IMR-90 (cell line): ENCODE data around the gene PPP1R8. TPM values are rescaled to one million over a fixed set of nuclear protein-coding genes. Genes with fewer than 3 reads are reported as not detected.

Experiments
- ATAC-seq: fragments of 200-7000 bp; cut with Tn5 transposase; 2 replicates; pipeline ENCODE4 v1.9.1; 2020; ENCODE audit warnings: low read depth, mild to moderate bottlenecking, moderate library complexity
- BruUV-seq: library from RNA; stranded (reverse); fragments of 400-500 nt; replicated peaks from 2 replicates; lab custom pipeline; 2021; lab: Mats Ljungman, UMichigan
- CTCF ChIA-PET: fragments of 300-600 bp; formaldehyde crosslinking; extraction: SDS; loops from one replicate; lab custom pipeline; 2021; ENCODE audit warnings: antibody characterized with exemption; lab: Yijun Ruan, JAX
- POLR2A ChIA-PET: fragments of 300-600 bp; sonication (Branson Sonifier 250); formaldehyde crosslinking; loops from one replicate; lab custom pipeline; 2022; ENCODE audit warnings: antibody characterized with exemption; ENCODE audit not compliant: unreplicated experiment; lab: Charles Lee
- DNase-seq: peaks from one replicate; pipeline ENCODE4 v3.0.0; 2013
- H2AFZ ChIP-seq: replicated peaks from 2 replicates; pipeline ENCODE3; 2013; ENCODE audit warnings: low read length, mild to moderate bottlenecking; ENCODE audit not compliant: poor library complexity
- H2AK5ac ChIP-seq: 2 replicates; pipeline ENCODE4 v1.6.1; 2013; ENCODE audit warnings: low read depth, low read length, inconsistent platforms
- H2AK9ac ChIP-seq: replicated peaks from 2 replicates; pipeline ENCODE3; 2013; ENCODE audit warnings: mild to moderate bottlenecking, low read depth, low read length, moderate library complexity; ENCODE audit not compliant: poor library complexity
- H2BK120ac ChIP-seq: 2 replicates; pipeline ENCODE4 v1.6.1; 2013; ENCODE audit warnings: low read depth, low read length, inconsistent platforms
- H2BK15ac ChIP-seq: 3 replicates; pipeline ENCODE4 v1.6.1; 2013; ENCODE audit warnings: low read depth, low read length, inconsistent platforms
- H2BK20ac ChIP-seq: 2 replicates; pipeline ENCODE4 v1.6.1; 2013; ENCODE audit warnings: low read depth, mild to moderate bottlenecking, inconsistent platforms, low read length, moderate library complexity
- H2BK5ac ChIP-seq: 2 replicates; pipeline ENCODE4 v1.6.1; 2013; ENCODE audit warnings: mild to moderate bottlenecking, low read depth, low read length, inconsistent platforms; ENCODE audit not compliant: poor library complexity, severe bottlenecking
- H3K14ac ChIP-seq: replicated peaks from 2 replicates; pipeline ENCODE4 v1.6.1; 2013; ENCODE audit warnings: low read depth, low read length, inconsistent platforms
- H3K18ac ChIP-seq: 2 replicates; pipeline ENCODE4 v1.6.1; 2013; ENCODE audit warnings: low read depth, low read length, control low read depth
- H3K23ac ChIP-seq: 2 replicates; pipeline ENCODE4 v1.6.1; 2013; ENCODE audit warnings: low read depth, low read length, inconsistent platforms
- H3K27ac ChIP-seq: 2 replicates; pipeline ENCODE4 v1.5.1; 2013; ENCODE audit warnings: mild to moderate bottlenecking, control low read depth, low read length; ENCODE audit not compliant: insufficient read depth
- H3K27me3 ChIP-seq: 2 replicates; pipeline ENCODE4 v1.6.1; 2013; ENCODE audit warnings: low read length; ENCODE audit not compliant: control insufficient read depth, insufficient read depth
- H3K36me3 ChIP-seq: 2 replicates; pipeline ENCODE4 v1.6.1; 2013; ENCODE audit warnings: low read length, mixed read lengths; ENCODE audit not compliant: control insufficient read depth, insufficient read depth
- H3K4ac ChIP-seq: 2 replicates; pipeline ENCODE4 v1.6.1; 2013; ENCODE audit warnings: low read depth, low read length, inconsistent platforms
- H3K4me1 ChIP-seq: 2 replicates; pipeline ENCODE4 v1.6.1; 2013; ENCODE audit warnings: low read length, mixed read lengths; ENCODE audit not compliant: control insufficient read depth, insufficient read depth
- H3K4me2 ChIP-seq: 2 replicates; pipeline ENCODE4 v1.6.1; 2013; ENCODE audit warnings: low read depth, mild to moderate bottlenecking, control low read depth, low read length, moderate library complexity
- H3K4me3 ChIP-seq: 2 replicates; pipeline ENCODE4 v1.5.1; 2013; ENCODE audit warnings: low read depth, mild to moderate bottlenecking, control low read depth, low read length, moderate library complexity; ENCODE audit not compliant: insufficient read depth
- H3K56ac ChIP-seq: 2 replicates; pipeline ENCODE4 v1.6.1; 2013; ENCODE audit warnings: low read length, inconsistent platforms; ENCODE audit not compliant: insufficient read depth; ENCODE audit errors: extremely low read depth
- H3K79me1 ChIP-seq, 2 experiments: 2 replicates each; pipeline ENCODE4 v1.6.1; 2013; ENCODE audit warnings: low read length in 2 of 2, inconsistent platforms in 1 of 2, low read depth in 1 of 2
- H3K9ac ChIP-seq: 2 replicates; pipeline ENCODE4 v1.6.1; 2013; ENCODE audit warnings: low read depth, low read length, control low read depth
- H3K9me1 ChIP-seq: 2 replicates; pipeline ENCODE4 v1.6.1; 2013; ENCODE audit warnings: low read length, inconsistent platforms; ENCODE audit not compliant: insufficient read depth
- H3K9me3 ChIP-seq: 2 replicates; pipeline ENCODE4 v1.6.1; 2013; ENCODE audit warnings: low read length; ENCODE audit not compliant: control insufficient read depth, insufficient read depth
- H4K20me1 ChIP-seq: 2 replicates; pipeline ENCODE4 v1.6.1; 2013; ENCODE audit warnings: low read length, inconsistent platforms; ENCODE audit not compliant: insufficient read depth
- H4K5ac ChIP-seq: 2 replicates; pipeline ENCODE4 v1.6.1; 2013; ENCODE audit warnings: mild to moderate bottlenecking, low read depth, low read length, control low read depth
- H4K8ac ChIP-seq, 2 experiments: 2 replicates each; pipeline ENCODE4 v1.6.1; 2013; ENCODE audit warnings: low read depth in 2 of 2, low read length in 2 of 2, control low read depth in 1 of 2, inconsistent platforms in 1 of 2
- H4K91ac ChIP-seq: 2 replicates; pipeline ENCODE4 v1.6.1; 2013; ENCODE audit warnings: low read depth, low read length, inconsistent platforms; ENCODE audit not compliant: insufficient read depth
- CEBPB ChIP-seq: IDR thresholded peaks from 2 replicates; pipeline ENCODE4 v1.6.1; 2012; ENCODE audit warnings: low read depth, low read length, improper control_type of control experiment
- CHD1 ChIP-seq: IDR thresholded peaks from 2 replicates; pipeline ENCODE4 v1.6.1; 2012; ENCODE audit warnings: low read depth, low read length, improper control_type of control experiment
- CTCF ChIP-seq: conservative IDR thresholded peaks from 2 replicates; pipeline ENCODE4 v1.5.1; 2012; ENCODE audit warnings: mild to moderate bottlenecking, low read depth, low read length, improper control_type of control experiment
- ELK1 ChIP-seq: fragments of 150-350 bp; IDR thresholded peaks from 2 replicates; pipeline ENCODE4 v1.6.1; 2016; ENCODE audit warnings: low read depth, mild to moderate bottlenecking, low read length, moderate library complexity, borderline replicate concordance
- MAFK ChIP-seq: IDR thresholded peaks from 2 replicates; pipeline ENCODE4 v1.6.1; 2012; ENCODE audit warnings: low read depth, low read length, improper control_type of control experiment
- POLR2A ChIP-seq: IDR thresholded peaks from 2 replicates; pipeline ENCODE4 v1.6.1; 2012; ENCODE audit warnings: mild to moderate bottlenecking, low read depth, low read length
- RFX5 ChIP-seq: IDR thresholded peaks from 2 replicates; pipeline ENCODE4 v1.8.0; 2012; ENCODE audit warnings: low read depth, mild to moderate bottlenecking, low read length, moderate library complexity
- WGBS, 2 experiments: methylation state at CpG; one replicate each; pipeline versions ENCODE4 v1.1.5 to v1.1.7; 2013; ENCODE audit warnings: missing lambda C conversion rate in 2 of 2; ENCODE audit not compliant: insufficient read length in 1 of 2; ENCODE audit errors: extremely low coverage in 2 of 2; 5-methylcytosine and 5-hydroxymethylcytosine counted together
- dilution Hi-C: fragments of 300-500 bp; cut with HindIII; formaldehyde crosslinking; loops from one replicate; pipeline ENCODE4 v1.14.3; 2018; ENCODE audit warnings: low sequenced_read_pairs; ENCODE audit not compliant: unreplicated experiment
- in situ Hi-C: fragments of 300-500 bp; cut with MboI; formaldehyde crosslinking; loops from 3 replicates; pipeline ENCODE4 v1.14.3; 2019; ENCODE audit warnings: low sequenced_read_pairs, inconsistent platforms, mixed read lengths
- intact Hi-C: fragments of 100-400 bp; cut with micrococcal nuclease; formaldehyde crosslinking; loops from 2 replicates; pipeline ENCODE4 v1.10.0; 2022
- polyA plus RNA-seq, 3 experiments: library from polyadenylated mRNA; depleted of rRNA; stranded (reverse); fragments of >200 nt; gene quantifications; 2 replicates each; pipeline ENCODE4 v1.2.3, GENCODE V29; 2012; ENCODE audit warnings: low replicate concordance in 1 of 3
- total RNA-seq: library from RNA; depleted of rRNA; stranded (reverse); fragments of >200 nt; gene quantifications from 2 replicates; pipeline ENCODE4 v1.2.3, GENCODE V29; 2012

PPP1R8 gene
- total and polyA plus RNA-seq, 2 of the 4 experiments (the other 2 are of a cell fraction), result 53.8 to 80.1 TPM

GRCh38 chr1:27884006-27884954 lies 53.7 kb downstream of the PPP1R8 start:
- Histone ChIP-seq H2AFZ (no peak overlapping the region), H2BK5ac (no peak overlapping the region), H3K4ac (no peak overlapping the region), H3K27me3 (no peaks in the 10 kb centered on the region), H2BK120ac (no peak overlapping the region), H3K27ac (no peak overlapping the region), H3K4me2 (no peak overlapping the region), H4K8ac (no peak overlapping the region), H3K79me1 (no peaks in the 10 kb centered on the region), H3K9ac (no peak overlapping the region), H4K5ac (no peak overlapping the region), H3K4me3 (no peak overlapping the region), H3K18ac (no peak overlapping the region), H2AK9ac (no peak overlapping the region), H3K4me1 (no peaks in the 10 kb centered on the region), H2AK5ac (no peak overlapping the region), H3K14ac (no peak overlapping the region), H3K56ac (no peak overlapping the region), H3K23ac (no peak overlapping the region), H2BK20ac (no peak overlapping the region), H3K36me3 (peaks cover 11% of the 10 kb centered on the region), H3K9me3 (no peaks in the 10 kb centered on the region), H3K9me1 (no peaks in the 10 kb centered on the region), H2BK15ac (no peak overlapping the region), H4K20me1 (no peaks in the 10 kb centered on the region), H4K91ac (no peak overlapping the region)
- 88% methylated on average over 16 of the region's 24 CpGs; no CpG with 5 or more reads in 1 of the 2 experiments for WGBS, 2 experiments
- TF ChIP-seq RFX5, result no peak
- TF ChIP-seq POLR2A, result no peak
- no peak for TF ChIP-seq CEBPB
- no peak for TF ChIP-seq ELK1
- TF ChIP-seq CHD1, result no peak
- no peak for TF ChIP-seq MAFK
- no peak for TF ChIP-seq CTCF
- DNase-seq (no peak), ATAC-seq (no peak)
- no TSS peak for BruUV-seq
- ChIA-PET POLR2A (interaction anchor here (0.5 kb wide), 1 partner anchor 8 kb away, joined by 3 read pairs; no protein-coding TSS in a partner anchor), CTCF (no interaction called here)
- dilution Hi-C loops (no loop called here), in situ Hi-C loops (no loop called here), intact Hi-C loops (no loop called here)
